Body of pancreas (tissue), 4 donors: ENCODE measurements around the gene CDC42EP3.

Experiments used
- CTCF ChIP-seq, 7 experiments: fragments of 450-650 bp in 4 of 7; fragments of 200-600 bp in 3 of 7; sonication (generic) in 3 of 7; IDR thresholded peaks; one replicate each; pipeline ENCODE4 v1.5.1; 2016 to 2019; ENCODE audit warnings: antibody characterized with exemption in 7 of 7
- POLR2A ChIP-seq, 3 donors: fragments of 450-650 bp; IDR thresholded peaks; one replicate each; pipeline ENCODE4 v1.6.1; 2016; ENCODE audit warnings: antibody characterized with exemption in 3 of 3, mild to moderate bottlenecking in 2 of 3

- TF ChIP-seq CTCF (IDR thresholded peaks at IDR 0.05) (no peak), POLR2A (IDR thresholded peaks at IDR 0.05) (no peak)
Observed at GRCh38 chr2:37616677-37617005, 54.8 kb downstream of the CDC42EP3 start.
